SK-N-SH treated with all-trans-retinoic acid at 6 μM for 48 hours (cell line): ENCODE results near the gene PEX11G.

Source experiments
- ATAC-seq: fragments of 200-7000 bp; cut with Tn5 transposase; 3 replicates; pipeline ENCODE4 v1.9.1; 2020; ENCODE audit warnings: mild to moderate bottlenecking, moderate library complexity
- ARNTL ChIP-seq: fragments of 450-650 bp; formaldehyde crosslinking; IDR thresholded peaks from 2 replicates; pipeline ENCODE4 v1.5.0; 2020; ENCODE audit warnings: low read depth, mild to moderate bottlenecking, moderate library complexity, borderline replicate concordance
- BACH2 ChIP-seq: fragments of 250-450 bp; sonication (Bioruptor Pico); IDR thresholded peaks from 2 replicates; pipeline ENCODE4 v1.9.0; 2021; ENCODE audit warnings: mild to moderate bottlenecking, borderline replicate concordance
- CREB5 ChIP-seq: fragments of 250-450 bp; sonication (Bioruptor Pico); IDR thresholded peaks from 2 replicates; pipeline ENCODE4 v1.5.1; 2020; ENCODE audit warnings: low read depth, mild to moderate bottlenecking, moderate library complexity
- CSDC2 ChIP-seq: fragments of 250-450 bp; sonication (Bioruptor Pico); IDR thresholded peaks from 2 replicates; pipeline ENCODE4 v1.5.0; 2020; ENCODE audit warnings: mild to moderate bottlenecking, moderate library complexity
- ESRRG ChIP-seq: fragments of 250-450 bp; sonication (Bioruptor Pico); IDR thresholded peaks from 2 replicates; pipeline ENCODE4 v1.6.1; 2021; ENCODE audit warnings: mild to moderate bottlenecking
- GLIS3 ChIP-seq: fragments of 250-450 bp; sonication (Bioruptor Pico); IDR thresholded peaks from 2 replicates; pipeline ENCODE4 v1.5.0; 2020; ENCODE audit warnings: mild to moderate bottlenecking, moderate library complexity
- ISL1 ChIP-seq: fragments of 250-450 bp; sonication (Bioruptor Pico); IDR thresholded peaks from 2 replicates; pipeline ENCODE4 v2.1.2; 2022; ENCODE audit warnings: mild to moderate bottlenecking, moderate library complexity
- OSR1 ChIP-seq: fragments of 250-450 bp; sonication (Bioruptor Pico); IDR thresholded peaks from 2 replicates; pipeline ENCODE4 v1.8.0; 2022; ENCODE audit warnings: moderate library complexity, mild to moderate bottlenecking, inconsistent platforms
- PATZ1 ChIP-seq: fragments of 250-450 bp; sonication (Bioruptor Pico); IDR thresholded peaks from 2 replicates; pipeline ENCODE4 v1.8.0; 2020; ENCODE audit warnings: mild to moderate bottlenecking, moderate library complexity, borderline replicate concordance
- POU6F1 ChIP-seq: fragments of 250-450 bp; sonication (Bioruptor Pico); IDR thresholded peaks from 2 replicates; pipeline ENCODE4 v1.8.0; 2021; ENCODE audit warnings: low read depth, mild to moderate bottlenecking, moderate library complexity, borderline replicate concordance
- PPARA ChIP-seq: fragments of 250-450 bp; sonication (Bioruptor Pico); IDR thresholded peaks from 2 replicates; pipeline ENCODE4 v1.5.0; 2020; ENCODE audit warnings: mild to moderate bottlenecking, borderline replicate concordance
- RARB ChIP-seq: fragments of 250-450 bp; sonication (Bioruptor Pico); IDR thresholded peaks from 2 replicates; pipeline ENCODE4 v1.8.0; 2021; ENCODE audit warnings: mild to moderate bottlenecking, moderate library complexity
- SNAI2 ChIP-seq: fragments of 250-450 bp; sonication (Bioruptor Pico); IDR thresholded peaks from 2 replicates; pipeline ENCODE4 v1.5.0; 2020; ENCODE audit warnings: mild to moderate bottlenecking, moderate library complexity
- TCF4 ChIP-seq: fragments of 250-450 bp; sonication (Bioruptor Pico); IDR thresholded peaks from 2 replicates; pipeline ENCODE4 v1.8.0; 2021; ENCODE audit warnings: mild to moderate bottlenecking, moderate library complexity, borderline replicate concordance
- TOX ChIP-seq: fragments of 250-450 bp; sonication (Bioruptor Pico); IDR thresholded peaks from 2 replicates; pipeline ENCODE4 v1.8.0; 2021; ENCODE audit warnings: mild to moderate bottlenecking, moderate library complexity, borderline replicate concordance
- TSHZ2 ChIP-seq: fragments of 250-450 bp; sonication (Bioruptor Pico); IDR thresholded peaks from 2 replicates; pipeline ENCODE4 v1.5.0; 2020; ENCODE audit warnings: mild to moderate bottlenecking, moderate library complexity
- ZC3H10 ChIP-seq: fragments of 250-450 bp; sonication (Bioruptor Pico); IDR thresholded peaks from 2 replicates; pipeline ENCODE4 v1.5.1; 2021; ENCODE audit warnings: mild to moderate bottlenecking, moderate library complexity
- ZFP3 ChIP-seq: fragments of 250-450 bp; sonication (Bioruptor Pico); IDR thresholded peaks from 2 replicates; pipeline ENCODE4 v1.5.0; 2020; ENCODE audit warnings: mild to moderate bottlenecking, moderate library complexity
- ZFP30 ChIP-seq: fragments of 450-650 bp; formaldehyde crosslinking; IDR thresholded peaks from 2 replicates; pipeline ENCODE4 v1.5.0; 2022; ENCODE audit warnings: mild to moderate bottlenecking, moderate library complexity
- ZNF565 ChIP-seq: fragments of 450-650 bp; formaldehyde crosslinking; conservative IDR thresholded peaks from 2 replicates; pipeline ENCODE4 v1.5.0; 2020; ENCODE audit warnings: low read depth, mild to moderate bottlenecking, moderate library complexity
- ZNF70 ChIP-seq: fragments of 450-650 bp; formaldehyde crosslinking; IDR thresholded peaks from 2 replicates; pipeline ENCODE4 v1.5.0; 2020; ENCODE audit warnings: mild to moderate bottlenecking, moderate library complexity
- ZNF8 ChIP-seq: fragments of 450-650 bp; formaldehyde crosslinking; IDR thresholded peaks from 2 replicates; pipeline ENCODE4 v1.5.0; 2020; ENCODE audit warnings: mild to moderate bottlenecking, moderate library complexity

PEX11G gene

GRCh38 chr19:7507884-7508283, 19.0 kb upstream of the PEX11G start:
- ATAC-seq = peak; percentile 93
- TF ChIP-seq ISL1 (no peak), ZNF565 (no peak), GLIS3 (CRISPR knock-in tag) (no peak), POU6F1 (CRISPR knock-in tag) (no peak), OSR1 (no peak), ARNTL (CRISPR knock-in tag) (no peak), TOX (CRISPR knock-in tag) (no peak), CREB5 (CRISPR knock-in tag) (no peak)

- TF ChIP-seq PATZ1 (CRISPR knock-in tag) (no peak), ARNTL (CRISPR knock-in tag) (no peak), TSHZ2 (CRISPR knock-in tag) (no peak), CSDC2 (CRISPR knock-in tag) (no peak), BACH2 (no peak), ESRRG (CRISPR knock-in tag) (no peak), PPARA (no peak), ZNF8 (CRISPR knock-in tag) (no peak), CREB5 (CRISPR knock-in tag) (no peak), GLIS3 (CRISPR knock-in tag) (no peak), RARB (CRISPR knock-in tag) (no peak), ZC3H10 (no peak), ZNF70 (CRISPR knock-in tag) (no peak)
- peak; percentile 86 for ATAC-seq
Measured at GRCh38 chr19:7506385-7507328, 17.8 kb upstream of the PEX11G start.

- ATAC-seq = peak; percentile 38
- TF ChIP-seq ESRRG (CRISPR knock-in tag) = no peak
- TF ChIP-seq CSDC2 (CRISPR knock-in tag) = no peak
- no peak for TF ChIP-seq SNAI2 (CRISPR knock-in tag)
- TF ChIP-seq CREB5 (CRISPR knock-in tag) = no peak
- no peak for TF ChIP-seq TCF4 (CRISPR knock-in tag)
- TF ChIP-seq ZFP30 = no peak
- TF ChIP-seq ZC3H10 = no peak
- TF ChIP-seq ARNTL (CRISPR knock-in tag) = no peak
- TF ChIP-seq GLIS3 (CRISPR knock-in tag) = no peak
- TF ChIP-seq ZFP3 (CRISPR knock-in tag) = no peak
- TF ChIP-seq ZNF565 = no peak
- TF ChIP-seq PATZ1 (CRISPR knock-in tag) = no peak
Measured at GRCh38 chr19:7505682-7506384, 17.0 kb upstream of the PEX11G start.
